ENCODE measurements around the gene SLC12A8.

GRCh38 chr3:125229707-125230106, 17.2 kb upstream of the SLC12A8 start:
- no peak for TF ChIP-seq POLR2AphosphoS5 (IDR thresholded peaks at IDR 0.05)
- no peak for TF ChIP-seq CTCF (IDR thresholded peaks at IDR 0.05 in 8 of 11, conservative IDR thresholded peaks at IDR 0.05 in 3 of 11)
- TF ChIP-seq POLR2A (IDR thresholded peaks at IDR 0.05), result no peak
